AG04449 (cell line): ENCODE data around the gene MSI2.

ENCODE experiments used
- CTCF ChIA-PET: fragments of 350-600 bp; formaldehyde crosslinking; extraction: SDS; loops from one replicate; lab custom pipeline; 2021; ENCODE audit warnings: antibody characterized with exemption; lab: Yijun Ruan, JAX
- POLR2A ChIA-PET: fragments of 400-600, 350-600 bp; formaldehyde crosslinking; extraction: SDS; loops from one replicate; lab custom pipeline; 2020; ENCODE audit warnings: antibody characterized with exemption, inconsistent platforms; lab: Yijun Ruan, JAX
- DNase-seq: peaks from one replicate; pipeline ENCODE4 v3.0.0-alpha.2; 2010; ENCODE audit warnings: low read depth, low spot score
- H3K4me3 ChIP-seq: 2 replicates; pipeline ENCODE4 v1.5.1; 2011; ENCODE audit warnings: low read depth, mild to moderate bottlenecking, control low read depth, low read length
- CTCF ChIP-seq: IDR thresholded peaks from one replicate; pipeline ENCODE4 v1.5.1; 2011; ENCODE audit warnings: mild to moderate bottlenecking, moderate library complexity, low read length, control low read depth, inconsistent platforms; ENCODE audit not compliant: insufficient read depth; ENCODE audit errors: missing control alignments

The MSI2 gene

GRCh38 chr17:57423541-57423940 is 167.2 kb downstream of the MSI2 start:
- no peak overlapping the region for H3K4me3 ChIP-seq
- POLR2A ChIA-PET: no interaction called here
- no peak for DNase-seq
- TF ChIP-seq CTCF: no peak
- CTCF ChIA-PET: interaction anchor here (0.6 to 1.4 kb wide), 3 partner anchors 10 to 248 kb away, joined by 3 to 4 read pairs (median 3); no protein-coding TSS in a partner anchor

GRCh38 chr17:57424273-57424672 is 167.9 kb downstream of the MSI2 start:
- CTCF ChIA-PET: interaction anchor here (0.6 to 1.4 kb wide), 2 partner anchors 126 to 248 kb away, joined by 3 to 4 read pairs; no protein-coding TSS in a partner anchor
- DNase-seq: no peak
- TF ChIP-seq CTCF: no peak
- POLR2A ChIA-PET: no interaction called here
- H3K4me3 ChIP-seq: no peak overlapping the region

GRCh38 chr17:57424777-57425188 is 168.5 kb downstream of the MSI2 start:
- TF ChIP-seq CTCF: no peak
- ChIA-PET POLR2A (no interaction called here), CTCF (interaction anchor here (1.4 kb wide), 1 partner anchor 247 kb away, joined by 4 read pairs; no protein-coding TSS in a partner anchor)
- DNase-seq: no peak
- no peak overlapping the region for H3K4me3 ChIP-seq

GRCh38 chr17:57425431-57425830 is 169.1 kb downstream of the MSI2 start:
- no peak for DNase-seq
- ChIA-PET CTCF (no interaction called here), POLR2A (interaction anchor here (0.6 kb wide), 1 partner anchor 35 kb away, joined by 3 read pairs; no protein-coding TSS in a partner anchor)
- H3K4me3 ChIP-seq: no peak overlapping the region
- TF ChIP-seq CTCF: no peak

- DNase-seq: no peak
- ChIA-PET POLR2A (interaction anchor here (0.6 kb wide), 1 partner anchor 36 kb away, joined by 3 read pairs; no protein-coding TSS in a partner anchor), CTCF (no interaction called here)
- no peak for TF ChIP-seq CTCF
- no peak overlapping the region for H3K4me3 ChIP-seq
Observed at GRCh38 chr17:57425903-57426880, 169.9 kb downstream of the MSI2 start.

- DNase-seq: no peak
- no peak for TF ChIP-seq CTCF
- no peak overlapping the region for H3K4me3 ChIP-seq
- ChIA-PET POLR2A (no interaction called here), CTCF (no interaction called here)
Observed at GRCh38 chr17:57429966-57430365, 173.6 kb downstream of the MSI2 start.
